D721Med (cell line): Measurements from ENCODE around the gene SLC9A9.

Experiments
- DNase-seq: peaks from one replicate; pipeline ENCODE4 v3.0.0; 2011; ENCODE audit warnings: low spot score; ENCODE audit not compliant: insufficient read length
- FAIRE-seq: peaks from 2 replicates; lab custom pipeline; 2011; peaks lifted over from hg19 to GRCh38; lab: Jason Lieb, UNC
- CTCF ChIP-seq: IDR thresholded peaks from 2 replicates; pipeline ENCODE4 v1.5.1; 2012; ENCODE audit warnings: mild to moderate bottlenecking, control low read depth; ENCODE audit not compliant: insufficient read depth; ENCODE audit errors: missing control alignments

Gene SLC9A9

GRCh38 chr3:143750841-143751240 is 97.4 kb downstream of the SLC9A9 start:
- TF ChIP-seq CTCF = no peak
- no peak for DNase-seq
- no peak for FAIRE-seq

- FAIRE-seq (no peak), DNase-seq (no peak)
- no peak for TF ChIP-seq CTCF
Observed at GRCh38 chr3:143749926-143750325, 98.3 kb downstream of the SLC9A9 start.

- FAIRE-seq (no peak), DNase-seq (no peak)
- TF ChIP-seq CTCF = no peak
Observed at GRCh38 chr3:143737065-143737464, 111.2 kb downstream of the SLC9A9 start.

GRCh38 chr3:143736205-143736997 is 111.9 kb downstream of the SLC9A9 start:
- FAIRE-seq = no peak
- TF ChIP-seq CTCF = no peak
- DNase-seq = no peak

- FAIRE-seq (no peak), DNase-seq (no peak)
- no peak for TF ChIP-seq CTCF
Observed at GRCh38 chr3:143731776-143732175, 116.5 kb downstream of the SLC9A9 start.

GRCh38 chr3:143731320-143731719 is 116.9 kb downstream of the SLC9A9 start:
- no peak for TF ChIP-seq CTCF
- FAIRE-seq = no peak

GRCh38 chr3:143727391-143727790 is 120.9 kb downstream of the SLC9A9 start:
- TF ChIP-seq CTCF = no peak
- DNase-seq (no peak), FAIRE-seq (no peak)

More at GRCh38 chr3:143731320-143731719, 116.9 kb downstream of the SLC9A9 start:
- no peak for DNase-seq
